ENCODE measurements around the gene PDGFC.

The PDGFC gene

DNA sequence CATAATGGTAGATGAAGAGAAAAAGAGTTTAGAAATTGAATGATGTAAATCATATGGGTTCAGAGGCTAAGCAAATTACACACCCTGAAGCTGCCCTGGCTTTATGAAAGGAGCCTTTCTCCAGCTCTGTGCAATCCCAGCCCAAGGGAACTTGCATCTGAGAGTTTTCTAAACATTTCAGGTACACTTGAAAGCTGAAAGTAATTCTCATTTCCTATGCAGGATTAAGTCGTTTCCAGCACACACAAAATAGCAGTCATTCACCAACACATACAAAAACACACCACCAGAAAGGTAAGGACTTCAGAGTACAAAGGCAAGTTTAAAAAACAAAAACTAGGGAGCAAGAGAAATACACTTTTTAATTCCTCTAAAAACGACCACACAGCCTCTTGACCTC is 1.7 kb downstream of the PDGFC start:
- TF ChIP-seq, protein P1, sequence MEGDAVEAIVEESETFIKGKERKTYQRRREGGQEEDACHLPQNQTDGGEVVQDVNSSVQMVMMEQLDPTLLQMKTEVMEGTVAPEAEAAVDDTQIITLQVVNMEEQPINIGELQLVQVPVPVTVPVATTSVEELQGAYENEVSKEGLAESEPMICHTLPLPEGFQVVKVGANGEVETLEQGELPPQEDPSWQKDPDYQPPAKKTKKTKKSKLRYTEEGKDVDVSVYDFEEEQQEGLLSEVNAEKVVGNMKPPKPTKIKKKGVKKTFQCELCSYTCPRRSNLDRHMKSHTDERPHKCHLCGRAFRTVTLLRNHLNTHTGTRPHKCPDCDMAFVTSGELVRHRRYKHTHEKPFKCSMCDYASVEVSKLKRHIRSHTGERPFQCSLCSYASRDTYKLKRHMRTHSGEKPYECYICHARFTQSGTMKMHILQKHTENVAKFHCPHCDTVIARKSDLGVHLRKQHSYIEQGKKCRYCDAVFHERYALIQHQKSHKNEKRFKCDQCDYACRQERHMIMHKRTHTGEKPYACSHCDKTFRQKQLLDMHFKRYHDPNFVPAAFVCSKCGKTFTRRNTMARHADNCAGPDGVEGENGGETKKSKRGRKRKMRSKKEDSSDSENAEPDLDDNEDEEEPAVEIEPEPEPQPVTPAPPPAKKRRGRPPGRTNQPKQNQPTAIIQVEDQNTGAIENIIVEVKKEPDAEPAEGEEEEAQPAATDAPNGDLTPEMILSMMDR (conservative IDR thresholded peaks at IDR 0.05; ENCODE audit: low read depth), result no peak
- H3K27ac ChIP-seq, result no peak overlapping the region
- POLR2A ChIA-PET (ENCODE audit: low non-redundant PET), result no interaction called here
- CTCF ChIA-PET, result interaction anchor here (1.0 to 1.6 kb wide), 4 partner anchors 11 to 495 kb away, joined by 4 to 7 read pairs (median 5); no protein-coding TSS in a partner anchor
- DNase-seq (ENCODE audit: low spot score), result no peak

DNA sequence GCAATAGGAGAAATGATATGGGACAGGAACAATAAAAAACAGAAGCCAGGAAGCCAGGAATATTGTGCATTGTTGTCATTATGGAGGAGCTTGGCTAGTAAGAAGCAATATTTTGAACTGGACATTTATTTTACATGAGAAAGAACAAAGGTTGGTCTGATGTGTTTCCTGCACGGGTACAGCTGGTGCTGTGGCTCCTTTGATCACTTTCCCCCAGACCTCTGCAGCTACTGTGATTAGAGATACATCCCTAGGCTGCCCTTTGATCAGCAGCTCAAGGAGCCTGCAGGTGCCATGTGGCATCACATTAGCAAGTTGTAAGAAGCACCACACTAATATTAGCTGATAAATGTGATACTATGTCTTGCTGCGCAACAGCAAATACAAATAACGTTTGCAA is 2.5 kb downstream of the PDGFC start:
- ChIA-PET POLR2A (ENCODE audit: low non-redundant PET) (no interaction called here), CTCF (interaction anchor here (0.6 to 1.1 kb wide), 6 partner anchors 19 to 480 kb away, joined by 3 to 5 read pairs (median 3); no protein-coding TSS in a partner anchor)
- peak overlapping the region; percentile 40; the same call in 1 of the 2 replicates for H3K27ac ChIP-seq
- TF ChIP-seq, protein P1 (conservative IDR thresholded peaks at IDR 0.05; ENCODE audit: low read depth), result no peak
- DNase-seq (ENCODE audit: low spot score), result no peak

DNA sequence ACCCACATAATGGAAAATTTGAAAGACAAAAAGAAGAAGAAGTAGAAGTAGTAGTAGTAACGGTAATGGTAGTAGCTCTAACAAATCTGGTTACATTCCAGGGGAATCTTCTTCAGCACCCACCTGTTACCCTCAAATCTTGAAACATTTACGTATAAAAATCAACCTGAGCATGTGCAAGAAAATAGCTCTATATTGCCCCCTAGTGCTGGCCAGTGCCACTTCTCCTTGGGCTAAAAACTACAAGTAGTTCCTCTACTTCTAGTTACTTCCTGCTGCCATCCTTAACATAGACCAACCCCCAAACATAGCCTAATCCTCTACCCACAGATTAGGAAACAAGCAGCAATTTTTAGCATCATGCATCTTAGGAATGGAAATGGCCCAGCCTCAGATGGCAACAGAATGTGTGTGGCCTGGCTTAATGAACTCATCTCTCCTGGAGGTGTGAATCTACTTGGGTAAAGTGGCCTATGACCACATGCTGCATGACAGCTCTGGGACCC is 3.1 kb downstream of the PDGFC start:
- CTCF ChIA-PET, result interaction anchor here (0.6 to 1.1 kb wide), 10 partner anchors 17 to 493 kb away, joined by 3 to 5 read pairs (median 3); no protein-coding TSS in a partner anchor
- TF ChIP-seq, protein P1 (conservative IDR thresholded peaks at IDR 0.05; ENCODE audit: low read depth), result peak; percentile 81
- H3K27ac ChIP-seq, result no peak overlapping the region
- peak; percentile 41 for DNase-seq (ENCODE audit: low spot score)
- POLR2A ChIA-PET (ENCODE audit: low non-redundant PET), result no interaction called here

DNA sequence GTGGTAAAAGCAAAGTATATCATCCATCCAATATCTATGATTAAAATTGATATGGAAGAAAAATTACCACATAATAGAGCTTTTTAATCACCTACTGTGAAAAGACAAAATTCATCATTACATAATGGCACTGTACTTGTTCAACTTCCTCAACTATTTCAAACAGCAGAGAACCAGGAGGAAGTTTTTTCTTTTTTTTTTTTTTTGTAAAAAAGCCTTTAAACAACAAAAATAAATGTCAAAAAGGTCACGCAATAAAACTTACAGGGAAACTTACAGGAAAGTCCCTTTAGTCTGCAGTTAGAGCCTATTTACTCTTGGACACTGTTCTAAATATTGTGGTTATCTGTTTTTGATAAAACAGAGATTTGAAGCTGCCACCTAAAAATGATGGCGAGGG is 4.8 kb downstream of the PDGFC start:
- TF ChIP-seq, protein P1 (conservative IDR thresholded peaks at IDR 0.05; ENCODE audit: low read depth), result no peak
- CTCF ChIA-PET, result interaction anchor here (0.8 kb wide), 1 partner anchor 80 kb away, joined by 4 read pairs; no protein-coding TSS in a partner anchor
- POLR2A ChIA-PET (ENCODE audit: low non-redundant PET), result no interaction called here
- no peak for DNase-seq (ENCODE audit: low spot score)
- H3K27ac ChIP-seq, result no peak overlapping the region

DNA sequence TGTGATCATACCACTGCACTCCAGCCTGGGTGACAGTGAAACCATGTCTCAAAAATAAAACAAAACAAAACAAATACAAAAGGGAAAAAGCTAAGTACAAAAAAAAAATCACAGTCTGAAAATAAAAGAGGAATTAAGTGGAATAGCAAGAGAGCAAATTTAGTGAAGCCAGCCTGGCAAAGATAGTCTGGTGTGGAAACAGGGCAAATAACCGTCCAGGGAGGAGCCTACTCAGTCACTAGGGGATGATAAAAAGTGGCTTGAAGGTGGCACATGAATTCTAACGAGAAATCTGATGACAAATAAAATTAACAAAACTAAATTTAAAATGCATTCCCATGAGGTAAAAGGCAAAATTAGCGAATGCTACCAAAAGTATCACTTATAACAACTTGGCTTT is 8.2 kb downstream of the PDGFC start:
- no peak overlapping the region for H3K27ac ChIP-seq
- DNase-seq (ENCODE audit: low spot score), result no peak
- TF ChIP-seq, protein P1 (conservative IDR thresholded peaks at IDR 0.05; ENCODE audit: low read depth), result no peak
- POLR2A ChIA-PET (ENCODE audit: low non-redundant PET), result no interaction called here
- CTCF ChIA-PET, result interaction anchor here (0.6 to 0.7 kb wide), 4 partner anchors 11 to 1838 kb away, joined by 3 to 4 read pairs (median 4); no protein-coding TSS in a partner anchor

DNA sequence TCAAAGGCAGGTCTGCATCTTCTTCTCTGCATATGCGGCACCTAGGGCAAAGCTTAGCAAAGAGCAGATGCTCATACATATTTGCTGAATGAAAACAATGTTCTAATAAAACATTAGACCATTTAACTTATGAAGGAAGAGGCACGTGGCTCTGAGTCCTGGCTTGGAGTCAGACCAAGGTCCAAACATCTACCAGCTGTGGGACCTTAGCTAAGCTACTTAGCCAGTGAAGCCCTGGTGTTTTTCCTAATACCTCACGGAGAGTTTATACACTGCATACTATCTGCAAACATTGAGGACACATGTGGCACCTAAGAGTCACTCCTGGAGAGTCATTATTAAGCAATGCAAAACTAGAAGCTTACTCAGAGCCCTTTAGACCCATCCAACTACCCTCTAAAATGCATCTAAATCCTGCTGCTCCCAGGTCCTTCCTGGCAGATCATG is 9.0 kb downstream of the PDGFC start:
- CTCF ChIA-PET, result no interaction called here
- TF ChIP-seq, protein P1 (conservative IDR thresholded peaks at IDR 0.05; ENCODE audit: low read depth), result no peak
- POLR2A ChIA-PET (ENCODE audit: low non-redundant PET), result no interaction called here
- no peak overlapping the region for H3K27ac ChIP-seq
- no peak for DNase-seq (ENCODE audit: low spot score)

Data from RWPE1 (cell line).